H1 (cell line): ENCODE measurements around the gene GET3. TPM values are rescaled to one million over a fixed set of nuclear protein-coding genes. Genes with fewer than 3 reads are reported as not detected.

Source experiments
- BRCA1 ChIP-seq: IDR thresholded peaks from 2 replicates; pipeline ENCODE4 v1.6.1; 2012; ENCODE audit warnings: low read depth, low read length, improper control_type of control experiment
- CREB1 ChIP-seq: IDR thresholded peaks from 2 replicates; pipeline ENCODE4 v1.6.1; 2012; ENCODE audit warnings: inconsistent platforms
- KDM1A ChIP-seq: fragments of 200-600, 300-600 bp; sonication (generic); IDR thresholded peaks from 2 replicates; pipeline ENCODE4 v1.7.1; 2016; ENCODE audit warnings: mild to moderate bottlenecking, low read length, borderline replicate concordance
- KDM4A ChIP-seq: IDR thresholded peaks from one replicate; pipeline ENCODE4 v1.7.1; 2012; ENCODE audit warnings: low read depth, mild to moderate bottlenecking, moderate library complexity, low read length, inconsistent platforms; ENCODE audit not compliant: severe bottlenecking
- POLR2AphosphoS5 ChIP-seq: IDR thresholded peaks from 2 replicates; pipeline ENCODE4 v1.6.1; 2011; ENCODE audit warnings: low read depth, low read length
- RAD21 ChIP-seq, 2 experiments: IDR thresholded peaks in 1 of 2; conservative IDR thresholded peaks in 1 of 2; 2 replicates each; pipeline ENCODE4 v1.6.1; 2011; ENCODE audit warnings: low read depth in 2 of 2, low read length in 2 of 2, improper control_type of control experiment in 1 of 2, inconsistent platforms in 1 of 2, mild to moderate bottlenecking in 1 of 2, moderate library complexity in 1 of 2
- RBBP5 ChIP-seq: IDR thresholded peaks from 2 replicates; pipeline ENCODE4 v1.7.1; 2012; ENCODE audit warnings: low read depth, mild to moderate bottlenecking, inconsistent platforms, low read length, moderate library complexity, borderline replicate concordance
- SIN3A ChIP-seq, 2 experiments: IDR thresholded peaks in 1 of 2; conservative IDR thresholded peaks in 1 of 2; 2 replicates each; pipeline ENCODE4 v1.6.1; 2011 to 2012; ENCODE audit warnings: low read length in 2 of 2, improper control_type of control experiment in 1 of 2, low read depth in 1 of 2, mild to moderate bottlenecking in 1 of 2
- polyA plus RNA-seq, 7 experiments: library from polyadenylated mRNA; depleted of rRNA in 3 of 7; stranded (reverse) in 5 of 7; unstranded in 2 of 7; fragments of >200 nt in 5 of 7; fragments of 200-250 nt in 2 of 7; gene quantifications; 1 replicate in 5 of 7; 2 replicates in 1 of 7; 4 replicates in 1 of 7; pipeline versions ENCODE4 v1.2.1 to v1.2.3, GENCODE V29; 2011 to 2013; ENCODE audit warnings: missing spikeins in 2 of 7, mixed read lengths in 2 of 7
- total RNA-seq: library from RNA; stranded (reverse); fragmentation: NEBNext Ultra II Directional; extraction: Animal tissue kit (Norgen Biotek cat#: 25700); gene quantifications from 2 replicates; pipeline ENCODE4 v1.2.1, GENCODE V29; 2021
- TF ChIP-seq, protein P1 (sequence below): fragments of 300-600 bp; sonication (generic); IDR thresholded peaks from 2 replicates; pipeline ENCODE4 v1.7.1; 2012; ENCODE audit warnings: low read length, moderate library complexity, mild to moderate bottlenecking, inconsistent platforms; ENCODE audit not compliant: insufficient replicate concordance

The GET3 gene
- total and polyA plus RNA-seq, 2 of the 8 experiments (the other 6 are each of a cell fraction or from before 2014, with no cell fraction given): 105 to 297 TPM

DNA sequence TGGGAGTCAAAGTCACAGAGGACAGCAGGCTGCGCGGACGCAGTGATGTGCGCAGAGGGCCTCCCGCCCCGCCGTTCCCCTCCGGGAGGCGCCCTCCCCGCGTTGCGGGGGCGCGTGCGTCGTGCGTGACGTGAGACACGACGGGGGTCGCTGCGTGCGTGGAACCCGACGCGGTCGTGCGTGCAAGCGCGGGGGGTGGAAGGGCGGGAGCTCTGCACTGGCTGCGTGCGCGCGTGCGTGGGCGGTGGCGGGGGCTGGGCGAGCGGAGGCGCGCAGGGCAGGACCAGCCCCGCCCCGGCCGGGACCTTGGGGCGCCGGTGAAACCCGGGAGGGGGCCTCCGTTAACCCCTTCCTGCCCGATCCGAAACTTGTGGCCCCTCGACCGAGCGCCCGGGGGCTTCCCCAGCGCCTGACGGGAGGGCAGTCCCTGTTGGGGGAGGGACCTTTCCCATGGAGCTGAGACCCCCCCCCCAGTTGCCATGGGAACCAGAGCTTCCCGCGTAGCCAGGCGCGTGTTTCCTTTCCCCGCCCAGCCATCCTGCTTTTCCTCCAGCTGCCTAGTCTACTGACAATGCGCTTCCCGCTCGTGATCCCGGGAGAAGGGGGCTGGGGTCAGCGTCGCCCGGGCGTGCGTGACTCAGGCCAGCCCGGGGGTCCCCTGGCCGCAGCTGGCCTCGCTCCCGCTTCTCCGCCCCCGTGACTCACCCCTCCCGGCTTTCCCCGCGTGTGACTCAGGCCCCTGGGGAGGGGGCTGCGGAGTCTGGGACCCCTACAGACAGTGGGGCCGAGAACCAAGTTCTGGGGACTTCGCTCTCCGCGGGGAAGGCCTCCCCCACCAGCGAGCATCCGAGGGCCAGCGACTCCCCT lies 45.4 kb downstream of the GET3 start (continued):
- no peak for TF ChIP-seq KDM1A
- TF ChIP-seq KDM4A: peak; percentile 51
- no peak for TF ChIP-seq RAD21 (IDR thresholded peaks at IDR 0.05 in 1 of 2, conservative IDR thresholded peaks at IDR 0.05 in 1 of 2; ENCODE audit: low read depth in 2 of 2, low read length in 2 of 2)
- no peak for TF ChIP-seq BRCA1
- no peak for TF ChIP-seq RBBP5
- TF ChIP-seq CREB1: 0 out of 2 replicates have a peak, but pooled peaks have one; percentile 10
- TF ChIP-seq POLR2AphosphoS5: no peak
- TF ChIP-seq, protein P1, sequence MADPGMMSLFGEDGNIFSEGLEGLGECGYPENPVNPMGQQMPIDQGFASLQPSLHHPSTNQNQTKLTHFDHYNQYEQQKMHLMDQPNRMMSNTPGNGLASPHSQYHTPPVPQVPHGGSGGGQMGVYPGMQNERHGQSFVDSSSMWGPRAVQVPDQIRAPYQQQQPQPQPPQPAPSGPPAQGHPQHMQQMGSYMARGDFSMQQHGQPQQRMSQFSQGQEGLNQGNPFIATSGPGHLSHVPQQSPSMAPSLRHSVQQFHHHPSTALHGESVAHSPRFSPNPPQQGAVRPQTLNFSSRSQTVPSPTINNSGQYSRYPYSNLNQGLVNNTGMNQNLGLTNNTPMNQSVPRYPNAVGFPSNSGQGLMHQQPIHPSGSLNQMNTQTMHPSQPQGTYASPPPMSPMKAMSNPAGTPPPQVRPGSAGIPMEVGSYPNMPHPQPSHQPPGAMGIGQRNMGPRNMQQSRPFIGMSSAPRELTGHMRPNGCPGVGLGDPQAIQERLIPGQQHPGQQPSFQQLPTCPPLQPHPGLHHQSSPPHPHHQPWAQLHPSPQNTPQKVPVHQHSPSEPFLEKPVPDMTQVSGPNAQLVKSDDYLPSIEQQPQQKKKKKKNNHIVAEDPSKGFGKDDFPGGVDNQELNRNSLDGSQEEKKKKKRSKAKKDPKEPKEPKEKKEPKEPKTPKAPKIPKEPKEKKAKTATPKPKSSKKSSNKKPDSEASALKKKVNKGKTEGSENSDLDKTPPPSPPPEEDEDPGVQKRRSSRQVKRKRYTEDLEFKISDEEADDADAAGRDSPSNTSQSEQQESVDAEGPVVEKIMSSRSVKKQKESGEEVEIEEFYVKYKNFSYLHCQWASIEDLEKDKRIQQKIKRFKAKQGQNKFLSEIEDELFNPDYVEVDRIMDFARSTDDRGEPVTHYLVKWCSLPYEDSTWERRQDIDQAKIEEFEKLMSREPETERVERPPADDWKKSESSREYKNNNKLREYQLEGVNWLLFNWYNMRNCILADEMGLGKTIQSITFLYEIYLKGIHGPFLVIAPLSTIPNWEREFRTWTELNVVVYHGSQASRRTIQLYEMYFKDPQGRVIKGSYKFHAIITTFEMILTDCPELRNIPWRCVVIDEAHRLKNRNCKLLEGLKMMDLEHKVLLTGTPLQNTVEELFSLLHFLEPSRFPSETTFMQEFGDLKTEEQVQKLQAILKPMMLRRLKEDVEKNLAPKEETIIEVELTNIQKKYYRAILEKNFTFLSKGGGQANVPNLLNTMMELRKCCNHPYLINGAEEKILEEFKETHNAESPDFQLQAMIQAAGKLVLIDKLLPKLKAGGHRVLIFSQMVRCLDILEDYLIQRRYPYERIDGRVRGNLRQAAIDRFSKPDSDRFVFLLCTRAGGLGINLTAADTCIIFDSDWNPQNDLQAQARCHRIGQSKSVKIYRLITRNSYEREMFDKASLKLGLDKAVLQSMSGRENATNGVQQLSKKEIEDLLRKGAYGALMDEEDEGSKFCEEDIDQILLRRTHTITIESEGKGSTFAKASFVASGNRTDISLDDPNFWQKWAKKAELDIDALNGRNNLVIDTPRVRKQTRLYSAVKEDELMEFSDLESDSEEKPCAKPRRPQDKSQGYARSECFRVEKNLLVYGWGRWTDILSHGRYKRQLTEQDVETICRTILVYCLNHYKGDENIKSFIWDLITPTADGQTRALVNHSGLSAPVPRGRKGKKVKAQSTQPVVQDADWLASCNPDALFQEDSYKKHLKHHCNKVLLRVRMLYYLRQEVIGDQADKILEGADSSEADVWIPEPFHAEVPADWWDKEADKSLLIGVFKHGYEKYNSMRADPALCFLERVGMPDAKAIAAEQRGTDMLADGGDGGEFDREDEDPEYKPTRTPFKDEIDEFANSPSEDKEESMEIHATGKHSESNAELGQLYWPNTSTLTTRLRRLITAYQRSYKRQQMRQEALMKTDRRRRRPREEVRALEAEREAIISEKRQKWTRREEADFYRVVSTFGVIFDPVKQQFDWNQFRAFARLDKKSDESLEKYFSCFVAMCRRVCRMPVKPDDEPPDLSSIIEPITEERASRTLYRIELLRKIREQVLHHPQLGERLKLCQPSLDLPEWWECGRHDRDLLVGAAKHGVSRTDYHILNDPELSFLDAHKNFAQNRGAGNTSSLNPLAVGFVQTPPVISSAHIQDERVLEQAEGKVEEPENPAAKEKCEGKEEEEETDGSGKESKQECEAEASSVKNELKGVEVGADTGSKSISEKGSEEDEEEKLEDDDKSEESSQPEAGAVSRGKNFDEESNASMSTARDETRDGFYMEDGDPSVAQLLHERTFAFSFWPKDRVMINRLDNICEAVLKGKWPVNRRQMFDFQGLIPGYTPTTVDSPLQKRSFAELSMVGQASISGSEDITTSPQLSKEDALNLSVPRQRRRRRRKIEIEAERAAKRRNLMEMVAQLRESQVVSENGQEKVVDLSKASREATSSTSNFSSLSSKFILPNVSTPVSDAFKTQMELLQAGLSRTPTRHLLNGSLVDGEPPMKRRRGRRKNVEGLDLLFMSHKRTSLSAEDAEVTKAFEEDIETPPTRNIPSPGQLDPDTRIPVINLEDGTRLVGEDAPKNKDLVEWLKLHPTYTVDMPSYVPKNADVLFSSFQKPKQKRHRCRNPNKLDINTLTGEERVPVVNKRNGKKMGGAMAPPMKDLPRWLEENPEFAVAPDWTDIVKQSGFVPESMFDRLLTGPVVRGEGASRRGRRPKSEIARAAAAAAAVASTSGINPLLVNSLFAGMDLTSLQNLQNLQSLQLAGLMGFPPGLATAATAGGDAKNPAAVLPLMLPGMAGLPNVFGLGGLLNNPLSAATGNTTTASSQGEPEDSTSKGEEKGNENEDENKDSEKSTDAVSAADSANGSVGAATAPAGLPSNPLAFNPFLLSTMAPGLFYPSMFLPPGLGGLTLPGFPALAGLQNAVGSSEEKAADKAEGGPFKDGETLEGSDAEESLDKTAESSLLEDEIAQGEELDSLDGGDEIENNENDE: no peak
- peak in 1 of 2 experiments; percentile 66; a peak in 2 of 4 replicates for TF ChIP-seq SIN3A (conservative IDR thresholded peaks at IDR 0.05 in 1 of 2, IDR thresholded peaks at IDR 0.05 in 1 of 2; ENCODE audit: low read depth in 1 of 2, low read length in 2 of 2)
